ENCODE results near the gene CASKIN1.

GRCh38 chr16:2142942-2143877, 53.2 kb downstream of the CASKIN1 start:
- TF ChIP-seq CTCF (IDR thresholded peaks at IDR 0.05; ENCODE audit: low read length) (no peak), EZH2 (IDR thresholded peaks at IDR 0.05; ENCODE audit: borderline replicate concordance, low read length) (no peak)
